BE2C (cell line): ENCODE measurements around the gene P2RY6.

Source experiments
- DNase-seq: peaks from one replicate; pipeline ENCODE4 v3.0.0-alpha.2; 2020
- H3K27me3 ChIP-seq: fragments of 250-450 bp; sonication (Bioruptor Pico); 2 replicates; pipeline ENCODE4 v1.5.1; 2020; ENCODE audit warnings: mild to moderate bottlenecking
- H3K36me3 ChIP-seq: fragments of 250-450 bp; sonication (Bioruptor Pico); 2 replicates; pipeline ENCODE4 v1.5.1; 2020; ENCODE audit warnings: mild to moderate bottlenecking
- H3K4me1 ChIP-seq: fragments of 250-450 bp; sonication (Bioruptor Pico); 2 replicates; pipeline ENCODE4 v1.5.1; 2020
- H3K4me3 ChIP-seq: 2 replicates; pipeline ENCODE4 v1.5.1; 2011; ENCODE audit warnings: low read depth, low read length
- H3K9me3 ChIP-seq: fragments of 250-450 bp; sonication (Bioruptor Pico); 2 replicates; pipeline ENCODE4 v1.5.1; 2020
- CTCF ChIP-seq: IDR thresholded peaks from 2 replicates; pipeline ENCODE4 v1.5.1; 2012; ENCODE audit warnings: mild to moderate bottlenecking, low read depth, low read length

P2RY6 gene

GRCh38 chr11:73320763-73321603 is 48.8 kb downstream of the P2RY6 start:
- TF ChIP-seq CTCF = no peak
- DNase-seq = no peak
- no peaks in the 10 kb centered on the region for H3K9me3 ChIP-seq
- H3K4me1 ChIP-seq = peaks cover 51% of the 10 kb centered on the region
- H3K4me3 ChIP-seq = no peak overlapping the region
- H3K36me3 ChIP-seq = no peaks in the 10 kb centered on the region; the same call in 1 of the 2 replicates
- H3K27me3 ChIP-seq = no peaks in the 10 kb centered on the region

GRCh38 chr11:73321604-73322381 is 49.7 kb downstream of the P2RY6 start:
- peaks cover 53% of the 10 kb centered on the region for H3K4me1 ChIP-seq
- no peak for TF ChIP-seq CTCF
- peak; percentile 86 for DNase-seq
- no peaks in the 10 kb centered on the region for H3K9me3 ChIP-seq
- H3K27me3 ChIP-seq = no peaks in the 10 kb centered on the region
- no peaks in the 10 kb centered on the region; the same call in none of the 2 replicates for H3K36me3 ChIP-seq
- no peak overlapping the region; the same call in 1 of the 2 replicates for H3K4me3 ChIP-seq

- no peaks in the 10 kb centered on the region for H3K27me3 ChIP-seq
- TF ChIP-seq CTCF = no peak
- no peaks in the 10 kb centered on the region for H3K9me3 ChIP-seq
- no peaks in the 10 kb centered on the region; the same call in none of the 2 replicates for H3K36me3 ChIP-seq
- no peak overlapping the region for H3K4me3 ChIP-seq
- DNase-seq = no peak
- H3K4me1 ChIP-seq = peaks cover 60% of the 10 kb centered on the region
Measured at GRCh38 chr11:73322382-73323306, 50.5 kb downstream of the P2RY6 start.

GRCh38 chr11:73323464-73323863 is 51.3 kb downstream of the P2RY6 start:
- no peak for TF ChIP-seq CTCF
- Histone ChIP-seq H3K36me3 (no peaks in the 10 kb centered on the region; the same call in none of the 2 replicates), H3K4me3 (no peak overlapping the region), H3K9me3 (no peaks in the 10 kb centered on the region), H3K27me3 (no peaks in the 10 kb centered on the region), H3K4me1 (peaks cover 61% of the 10 kb centered on the region)
- peak; percentile 56 for DNase-seq

GRCh38 chr11:73324116-73324515 is 52.0 kb downstream of the P2RY6 start:
- Histone ChIP-seq H3K4me1 (peaks cover 63% of the 10 kb centered on the region), H3K4me3 (no peak overlapping the region)
- no peak for TF ChIP-seq CTCF

More at GRCh38 chr11:73324116-73324515, 52.0 kb downstream of the P2RY6 start:
- no peaks in the 10 kb centered on the region for H3K27me3 ChIP-seq
- no peaks in the 10 kb centered on the region; the same call in none of the 2 replicates for H3K36me3 ChIP-seq
- H3K9me3 ChIP-seq = no peaks in the 10 kb centered on the region
- DNase-seq = no peak
